PC-3 (cell line): ENCODE data around the gene ZNF469.

Experiments
- EZH2 ChIP-seq: fragments of 300-600 bp; sonication (generic); IDR thresholded peaks from one replicate; pipeline ENCODE4 v1.6.1; 2017; ENCODE audit warnings: antibody characterized with exemption, mild to moderate bottlenecking, low read length; ENCODE audit not compliant: unreplicated experiment
- EZH2phosphoT487 ChIP-seq: fragments of 300-600 bp; sonication (generic); IDR thresholded peaks from 2 replicates; pipeline ENCODE4 v1.6.1; 2018; ENCODE audit warnings: mild to moderate bottlenecking, antibody characterized with exemption, low read length, borderline replicate concordance
- TF ChIP-seq, protein P1 (sequence below): fragments of 300-600 bp; sonication (generic); conservative IDR thresholded peaks from 2 replicates; pipeline ENCODE4 v1.5.1; 2017; ENCODE audit warnings: antibody characterized with exemption, low read depth, mild to moderate bottlenecking, low read length

DNA sequence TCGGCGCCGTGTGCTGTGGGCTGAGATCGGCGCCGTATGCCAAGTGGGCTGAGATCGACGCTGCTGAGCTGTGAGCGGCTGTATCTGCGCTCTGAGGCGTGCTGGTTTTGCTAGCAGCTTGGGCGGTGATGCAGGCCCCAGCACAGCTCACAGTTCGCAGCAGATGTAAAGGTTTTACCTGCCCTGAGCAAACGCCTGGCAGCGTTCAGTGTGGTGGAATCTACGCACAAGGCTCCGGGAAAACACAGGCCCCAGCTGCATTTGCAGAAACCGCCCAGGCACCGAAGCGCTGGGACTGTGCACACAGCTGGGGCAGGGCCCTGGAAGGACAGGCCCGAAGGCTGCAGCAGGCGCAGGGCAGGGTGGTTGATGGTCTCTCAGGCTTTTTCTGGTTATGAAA is 8.0 kb upstream of the ZNF469 start:
- TF ChIP-seq, protein P1, sequence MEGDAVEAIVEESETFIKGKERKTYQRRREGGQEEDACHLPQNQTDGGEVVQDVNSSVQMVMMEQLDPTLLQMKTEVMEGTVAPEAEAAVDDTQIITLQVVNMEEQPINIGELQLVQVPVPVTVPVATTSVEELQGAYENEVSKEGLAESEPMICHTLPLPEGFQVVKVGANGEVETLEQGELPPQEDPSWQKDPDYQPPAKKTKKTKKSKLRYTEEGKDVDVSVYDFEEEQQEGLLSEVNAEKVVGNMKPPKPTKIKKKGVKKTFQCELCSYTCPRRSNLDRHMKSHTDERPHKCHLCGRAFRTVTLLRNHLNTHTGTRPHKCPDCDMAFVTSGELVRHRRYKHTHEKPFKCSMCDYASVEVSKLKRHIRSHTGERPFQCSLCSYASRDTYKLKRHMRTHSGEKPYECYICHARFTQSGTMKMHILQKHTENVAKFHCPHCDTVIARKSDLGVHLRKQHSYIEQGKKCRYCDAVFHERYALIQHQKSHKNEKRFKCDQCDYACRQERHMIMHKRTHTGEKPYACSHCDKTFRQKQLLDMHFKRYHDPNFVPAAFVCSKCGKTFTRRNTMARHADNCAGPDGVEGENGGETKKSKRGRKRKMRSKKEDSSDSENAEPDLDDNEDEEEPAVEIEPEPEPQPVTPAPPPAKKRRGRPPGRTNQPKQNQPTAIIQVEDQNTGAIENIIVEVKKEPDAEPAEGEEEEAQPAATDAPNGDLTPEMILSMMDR, result no peak
- no peak for TF ChIP-seq EZH2
- no peak for TF ChIP-seq EZH2phosphoT487
